ENCODE measurements around the gene LHFPL3.

The LHFPL3 gene

DNA sequence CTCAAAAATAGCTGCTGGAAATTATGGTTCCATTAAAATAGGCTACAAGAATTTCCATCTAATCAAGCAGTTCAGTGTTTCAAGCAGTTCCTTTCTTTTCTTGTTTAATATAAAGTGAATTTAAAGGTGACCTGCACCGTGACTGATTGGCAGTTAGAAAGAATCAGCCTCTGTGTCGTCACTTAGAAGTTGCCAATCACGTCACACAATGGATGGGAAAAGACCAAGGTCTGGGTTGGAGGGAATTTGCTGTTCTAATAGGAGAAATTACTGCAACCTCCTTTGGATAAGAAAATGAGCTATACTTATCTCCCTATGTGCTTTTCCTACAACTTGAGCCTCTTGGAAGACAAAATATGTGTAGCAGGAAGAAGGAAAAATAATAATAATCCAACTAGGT lies 466.2 kb downstream of the LHFPL3 start:
- no peak for DNase-seq (ENCODE audit: low read depth)
- TF ChIP-seq, protein P1, sequence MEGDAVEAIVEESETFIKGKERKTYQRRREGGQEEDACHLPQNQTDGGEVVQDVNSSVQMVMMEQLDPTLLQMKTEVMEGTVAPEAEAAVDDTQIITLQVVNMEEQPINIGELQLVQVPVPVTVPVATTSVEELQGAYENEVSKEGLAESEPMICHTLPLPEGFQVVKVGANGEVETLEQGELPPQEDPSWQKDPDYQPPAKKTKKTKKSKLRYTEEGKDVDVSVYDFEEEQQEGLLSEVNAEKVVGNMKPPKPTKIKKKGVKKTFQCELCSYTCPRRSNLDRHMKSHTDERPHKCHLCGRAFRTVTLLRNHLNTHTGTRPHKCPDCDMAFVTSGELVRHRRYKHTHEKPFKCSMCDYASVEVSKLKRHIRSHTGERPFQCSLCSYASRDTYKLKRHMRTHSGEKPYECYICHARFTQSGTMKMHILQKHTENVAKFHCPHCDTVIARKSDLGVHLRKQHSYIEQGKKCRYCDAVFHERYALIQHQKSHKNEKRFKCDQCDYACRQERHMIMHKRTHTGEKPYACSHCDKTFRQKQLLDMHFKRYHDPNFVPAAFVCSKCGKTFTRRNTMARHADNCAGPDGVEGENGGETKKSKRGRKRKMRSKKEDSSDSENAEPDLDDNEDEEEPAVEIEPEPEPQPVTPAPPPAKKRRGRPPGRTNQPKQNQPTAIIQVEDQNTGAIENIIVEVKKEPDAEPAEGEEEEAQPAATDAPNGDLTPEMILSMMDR (conservative IDR thresholded peaks at IDR 0.05; ENCODE audit: low read depth, low read length) = no peak
- no peak overlapping the region for H3K4me3 ChIP-seq (ENCODE audit: low read length)

DNA sequence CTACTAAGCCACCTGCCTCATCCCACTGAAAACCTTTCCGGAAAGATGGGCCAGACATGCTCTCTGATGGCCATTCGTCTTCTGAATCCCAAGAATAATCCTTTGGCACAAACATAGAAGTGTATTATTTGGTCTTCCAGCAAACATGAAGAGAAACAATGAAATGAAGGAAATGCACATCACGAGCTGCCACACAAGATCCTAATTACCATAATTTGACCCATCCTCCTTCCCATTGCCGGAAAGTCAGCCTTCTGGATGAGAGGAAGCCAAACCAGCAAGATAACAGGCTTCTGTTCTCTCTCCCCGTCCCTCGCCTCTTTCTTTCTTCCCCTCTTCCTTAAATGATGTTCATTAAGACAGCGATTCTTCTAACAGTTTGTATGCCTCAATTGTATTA lies 466.7 kb downstream of the LHFPL3 start:
- DNase-seq (ENCODE audit: low read depth) = no peak
- no peak overlapping the region for H3K4me3 ChIP-seq (ENCODE audit: low read length)
- TF ChIP-seq, protein P1 (conservative IDR thresholded peaks at IDR 0.05; ENCODE audit: low read depth, low read length) = no peak

DNA sequence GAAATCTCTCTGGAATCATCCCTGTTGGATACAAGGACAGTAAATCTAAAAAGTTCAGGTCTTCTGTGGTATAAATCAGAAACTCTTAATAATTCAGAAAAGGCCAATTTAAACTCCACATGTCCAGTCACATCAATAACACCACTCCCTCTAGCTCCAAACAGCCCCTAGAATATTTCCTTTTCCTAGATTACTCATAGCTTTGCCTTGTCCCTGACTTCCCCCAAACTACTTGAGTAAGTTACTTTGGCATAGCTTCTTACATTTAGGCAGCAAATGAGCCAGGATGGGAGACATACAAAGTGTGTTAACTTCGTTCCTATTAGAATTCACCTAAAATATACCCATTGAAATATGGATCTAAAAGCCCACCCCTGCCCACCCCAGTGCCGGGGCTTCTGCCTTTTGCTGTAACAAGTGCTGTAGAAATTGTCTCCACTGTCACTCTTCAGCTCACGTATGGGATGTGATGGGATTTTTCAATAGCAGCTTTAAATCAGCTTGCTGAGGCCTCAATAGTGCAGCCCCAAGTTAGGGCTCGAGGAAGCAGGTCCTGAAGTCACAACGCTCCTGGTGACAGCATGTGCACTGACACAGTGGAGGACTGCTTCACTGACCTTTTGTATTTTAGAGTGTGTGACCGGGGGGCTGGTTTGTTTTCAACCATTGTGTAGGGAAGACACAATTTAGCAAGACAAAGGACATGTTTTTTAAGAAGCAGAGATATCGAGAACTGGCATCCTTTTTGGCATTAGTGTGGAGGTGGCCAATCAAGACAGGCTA lies 467.4 kb downstream of the LHFPL3 start:
- TF ChIP-seq, protein P1 (conservative IDR thresholded peaks at IDR 0.05; ENCODE audit: low read depth, low read length) = no peak
- DNase-seq (ENCODE audit: low read depth) = no peak

DNA sequence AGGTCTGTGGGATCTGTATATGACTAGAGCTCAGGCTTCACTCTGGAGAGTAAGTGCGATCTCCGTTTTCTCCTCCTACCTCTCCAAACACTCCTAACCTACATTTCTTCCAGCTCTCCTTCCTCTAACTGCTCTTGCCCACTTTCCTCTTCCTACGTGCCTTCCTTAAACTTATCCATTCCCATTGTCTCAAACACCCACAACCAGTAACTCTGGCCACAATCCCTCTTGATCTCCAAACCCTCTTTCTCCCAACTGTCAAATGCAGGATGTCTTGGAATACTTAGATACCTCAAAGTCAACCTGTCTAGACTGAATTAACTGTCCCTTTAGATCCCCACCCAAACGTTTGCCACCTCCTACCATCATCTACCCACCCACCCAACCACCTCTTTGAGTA lies 471.9 kb downstream of the LHFPL3 start:
- TF ChIP-seq, protein P1 (conservative IDR thresholded peaks at IDR 0.05; ENCODE audit: low read depth, low read length) = no peak
- H3K4me3 ChIP-seq (ENCODE audit: low read length) = no peak overlapping the region
- no peak for DNase-seq (ENCODE audit: low read depth)

More for the DNA sequence above, 467.4 kb downstream of the LHFPL3 start:
- H3K4me3 ChIP-seq (ENCODE audit: low read length) = no peak overlapping the region

DNA sequence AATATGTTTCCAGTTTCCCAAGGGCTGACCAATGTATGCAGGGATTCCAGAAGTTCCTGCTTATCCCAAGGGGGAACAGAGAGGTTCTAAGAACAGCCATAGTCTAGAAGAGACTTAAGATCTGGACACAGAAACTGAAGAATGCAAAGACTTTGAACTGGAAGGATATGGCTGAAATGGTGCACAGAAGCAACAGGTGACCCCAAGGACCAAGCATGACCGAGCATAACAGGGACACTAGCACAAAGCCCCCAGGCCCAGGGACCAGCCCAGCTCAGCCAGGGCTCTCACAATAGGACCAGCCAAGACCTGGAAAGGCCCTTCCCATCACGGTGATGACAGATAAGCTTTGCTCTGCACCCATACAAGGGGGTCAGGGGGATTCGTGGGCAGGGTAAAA lies 472.6 kb downstream of the LHFPL3 start:
- TF ChIP-seq, protein P1 (conservative IDR thresholded peaks at IDR 0.05; ENCODE audit: low read depth, low read length) = no peak
- DNase-seq (ENCODE audit: low read depth) = no peak
- H3K4me3 ChIP-seq (ENCODE audit: low read length) = no peak overlapping the region

DNA sequence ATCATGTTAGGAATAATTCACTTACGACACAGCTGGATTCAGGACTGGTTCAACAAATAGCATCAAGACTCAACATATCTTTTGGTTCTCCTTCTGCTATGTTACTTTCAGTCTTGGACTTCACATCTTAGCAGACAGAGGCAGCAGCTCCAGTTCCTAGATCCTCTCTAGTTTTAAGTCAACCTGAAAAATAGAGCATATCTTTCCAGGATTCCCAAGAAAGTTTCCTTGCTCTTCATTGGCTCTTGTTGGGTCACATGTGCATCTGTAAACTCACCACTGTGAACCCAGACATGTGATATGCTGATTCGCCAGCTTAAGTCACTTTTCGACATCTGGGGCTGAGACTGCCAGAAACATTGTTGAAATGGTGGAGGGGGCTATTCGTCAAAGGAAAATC lies 475.5 kb downstream of the LHFPL3 start:
- no peak for DNase-seq (ENCODE audit: low read depth)
- TF ChIP-seq, protein P1 (conservative IDR thresholded peaks at IDR 0.05; ENCODE audit: low read depth, low read length) = no peak
- H3K4me3 ChIP-seq (ENCODE audit: low read length) = no peak overlapping the region

DNA sequence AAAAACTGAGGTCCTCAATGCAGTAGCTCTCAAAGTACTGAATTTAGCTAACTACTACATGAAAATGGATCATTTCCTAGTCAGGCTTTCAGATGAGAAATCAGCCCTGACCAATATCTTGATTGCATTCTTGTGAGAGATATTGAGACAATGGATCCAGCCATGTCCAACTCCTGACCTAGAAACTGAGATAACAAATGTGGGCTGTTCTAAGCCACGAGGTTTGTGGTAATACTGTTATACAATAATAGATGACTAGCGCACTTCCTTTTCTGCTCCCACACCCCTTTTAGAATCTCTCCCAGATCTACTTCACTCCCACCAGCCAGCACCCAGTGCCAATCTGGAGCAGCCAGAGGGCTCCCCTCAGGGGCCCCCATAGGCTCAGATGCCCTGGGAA lies 476.3 kb downstream of the LHFPL3 start:
- TF ChIP-seq, protein P1 (conservative IDR thresholded peaks at IDR 0.05; ENCODE audit: low read depth, low read length) = no peak
- DNase-seq (ENCODE audit: low read depth) = no peak
- no peak overlapping the region for H3K4me3 ChIP-seq (ENCODE audit: low read length)

Data from retinal pigment epithelial cell (primary cell).